Fibroblast of lung (primary cell): ENCODE data around the gene CYP4F8.

Source experiments
- CTCF ChIP-seq, 2 donors: IDR thresholded peaks in 1 of 2; conservative IDR thresholded peaks in 1 of 2; 1 replicate in 1 of 2; 2 replicates in 1 of 2; pipeline ENCODE4 v1.5.1; 2011 to 2012; ENCODE audit warnings: low read length in 2 of 2, control low read depth in 1 of 2, inconsistent platforms in 1 of 2, low read depth in 1 of 2, mild to moderate bottlenecking in 1 of 2
- EZH2 ChIP-seq: IDR thresholded peaks from 2 replicates; pipeline ENCODE4 v1.5.1; 2012; ENCODE audit warnings: low read length, control low read depth, mild to moderate bottlenecking; ENCODE audit errors: missing control alignments

DNA sequence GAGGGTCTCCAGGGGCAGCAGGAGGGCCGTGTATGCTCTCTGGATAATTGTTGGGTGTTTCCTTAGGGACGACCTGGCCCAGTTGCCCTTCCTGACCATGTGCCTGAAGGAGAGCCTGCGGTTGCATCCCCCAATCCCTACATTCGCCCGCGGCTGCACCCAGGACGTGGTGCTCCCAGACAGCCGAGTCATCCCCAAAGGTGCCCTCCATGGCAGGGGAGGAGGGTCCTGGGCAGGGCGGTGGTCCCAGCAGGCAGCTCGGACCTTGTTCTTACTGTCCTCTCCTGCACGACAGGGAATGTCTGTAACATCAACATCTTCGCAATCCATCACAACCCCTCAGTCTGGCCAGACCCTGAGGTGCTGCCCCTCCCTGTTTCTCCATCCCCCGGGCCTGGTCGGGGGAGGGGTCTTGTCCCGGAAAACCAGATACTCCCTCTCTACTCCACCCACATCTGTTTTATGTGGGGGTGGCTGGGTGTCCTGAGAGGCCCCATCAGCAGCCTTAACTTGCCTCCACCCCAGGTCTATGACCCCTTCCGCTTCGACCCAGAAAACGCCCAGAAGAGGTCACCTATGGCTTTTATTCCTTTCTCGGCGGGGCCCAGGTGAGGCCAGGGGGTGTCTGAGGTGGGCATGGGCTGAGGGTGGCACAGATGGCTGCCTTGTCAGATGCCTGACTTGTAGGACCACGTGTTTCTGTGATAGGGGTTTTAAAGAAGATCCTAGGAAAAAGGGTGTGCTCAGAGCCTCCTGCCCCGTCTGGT, 13.4 kb downstream of the CYP4F8 start:
- TF ChIP-seq CTCF (conservative IDR thresholded peaks at IDR 0.05 in 1 of 2, IDR thresholded peaks at IDR 0.05 in 1 of 2; ENCODE audit: low read depth in 1 of 2, low read length in 2 of 2) (no peak), EZH2 (no peak)
